GM18520 (cell line): Measurements from ENCODE around the gene FGF19.

Source experiments
- ATAC-seq: cut with Tn5 transposase; IDR thresholded peaks from one replicate; pipeline ENCODE4 v1.9.1; 2021; ENCODE audit not compliant: unreplicated experiment

FGF19 gene

GRCh38 chr11:69657456-69657910, 46.3 kb downstream of the FGF19 start:
- ATAC-seq, result no peak

- no peak for ATAC-seq
Measured at GRCh38 chr11:69656536-69657455, 47.0 kb downstream of the FGF19 start.

- ATAC-seq, result no peak
Measured at GRCh38 chr11:69655479-69656428, 48.1 kb downstream of the FGF19 start.

DNA sequence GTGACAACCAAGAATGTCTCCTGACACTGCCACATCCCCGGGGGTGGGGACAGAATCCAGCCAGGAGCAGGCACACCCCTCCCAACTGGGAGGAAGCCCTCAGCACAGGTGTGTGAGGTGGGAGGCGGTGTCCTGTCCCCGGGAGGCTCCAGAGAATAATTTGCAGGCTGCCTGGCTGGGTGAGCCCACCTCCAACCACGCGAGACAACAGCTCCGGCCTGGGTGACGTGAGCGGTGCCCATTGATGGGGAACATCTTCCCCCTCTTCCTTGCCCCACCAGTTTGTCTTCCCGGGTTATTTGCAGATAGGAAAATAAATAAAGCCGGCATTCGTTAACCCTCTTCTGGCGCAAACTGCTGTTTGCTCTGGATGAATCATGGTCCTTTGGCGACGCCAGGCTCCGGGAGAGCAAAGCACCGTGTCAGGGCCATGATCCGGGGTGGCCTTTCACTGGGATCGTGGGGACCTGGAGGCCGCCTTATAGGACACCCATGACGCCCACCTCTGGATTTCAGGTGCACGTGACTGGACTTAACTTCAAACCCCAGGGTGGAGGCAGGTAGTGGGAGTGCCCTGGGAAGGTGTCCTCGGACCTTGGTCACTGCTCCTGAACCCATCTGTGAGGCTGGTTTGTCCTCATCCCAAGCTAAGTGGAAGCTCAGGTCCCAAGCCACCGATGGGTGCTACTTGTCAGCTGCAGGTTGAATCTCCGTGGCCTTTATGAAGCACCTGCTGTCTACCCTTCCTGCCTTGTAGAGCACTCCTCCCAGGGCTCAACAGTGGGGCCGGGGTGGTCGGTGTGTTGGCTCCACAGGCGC, 49.0 kb downstream of the FGF19 start:
- no peak for ATAC-seq

DNA sequence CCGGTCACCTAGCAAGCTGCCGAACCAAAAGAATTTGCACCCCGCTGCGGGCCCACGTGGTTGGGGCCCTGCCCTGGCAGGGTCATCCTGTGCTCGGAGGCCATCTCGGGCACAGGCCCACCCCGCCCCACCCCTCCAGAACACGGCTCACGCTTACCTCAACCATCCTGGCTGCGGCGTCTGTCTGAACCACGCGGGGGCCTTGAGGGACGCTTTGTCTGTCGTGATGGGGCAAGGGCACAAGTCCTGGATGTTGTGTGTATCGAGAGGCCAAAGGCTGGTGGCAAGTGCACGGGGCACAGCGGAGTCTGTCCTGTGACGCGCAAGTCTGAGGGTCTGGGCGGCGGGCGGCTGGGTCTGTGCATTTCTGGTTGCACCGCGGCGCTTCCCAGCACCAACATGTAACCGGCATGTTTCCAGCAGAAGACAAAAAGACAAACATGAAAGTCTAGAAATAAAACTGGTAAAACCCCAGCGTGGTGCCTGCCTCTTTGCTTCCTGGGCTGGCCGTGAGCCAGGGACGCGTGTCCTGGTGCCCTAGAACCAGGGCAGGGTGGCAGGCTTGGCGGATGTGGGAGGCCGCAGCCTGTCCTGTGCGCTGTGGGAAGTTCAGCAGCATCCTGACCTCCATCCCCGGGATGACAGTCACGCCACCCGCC, 49.7 kb downstream of the FGF19 start:
- ATAC-seq, result no peak

DNA sequence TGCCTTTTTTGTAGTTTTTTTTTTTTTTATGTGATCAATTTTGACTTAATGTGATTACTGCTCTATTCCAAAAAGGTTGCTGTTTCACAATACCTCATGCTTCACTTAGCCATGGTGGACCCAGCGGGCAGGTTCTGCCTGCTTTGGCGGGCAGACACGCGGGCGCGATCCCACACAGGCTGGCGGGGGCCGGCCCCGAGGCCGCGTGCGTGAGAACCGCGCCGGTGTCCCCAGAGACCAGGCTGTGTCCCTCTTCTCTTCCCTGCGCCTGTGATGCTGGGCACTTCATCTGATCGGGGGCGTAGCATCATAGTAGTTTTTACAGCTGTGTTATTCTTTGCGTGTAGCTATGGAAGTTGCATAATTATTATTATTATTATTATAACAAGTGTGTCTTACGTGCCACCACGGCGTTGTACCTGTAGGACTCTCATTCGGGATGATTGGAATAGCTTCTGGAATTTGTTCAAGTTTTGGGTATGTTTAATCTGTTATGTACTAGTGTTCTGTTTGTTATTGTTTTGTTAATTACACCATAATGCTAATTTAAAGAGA, 50.3 kb downstream of the FGF19 start:
- no peak for ATAC-seq

GRCh38 chr11:69652999-69653398, 50.8 kb downstream of the FGF19 start:
- ATAC-seq, result no peak

GRCh38 chr11:69651834-69652620, 51.8 kb downstream of the FGF19 start:
- no peak for ATAC-seq

DNA sequence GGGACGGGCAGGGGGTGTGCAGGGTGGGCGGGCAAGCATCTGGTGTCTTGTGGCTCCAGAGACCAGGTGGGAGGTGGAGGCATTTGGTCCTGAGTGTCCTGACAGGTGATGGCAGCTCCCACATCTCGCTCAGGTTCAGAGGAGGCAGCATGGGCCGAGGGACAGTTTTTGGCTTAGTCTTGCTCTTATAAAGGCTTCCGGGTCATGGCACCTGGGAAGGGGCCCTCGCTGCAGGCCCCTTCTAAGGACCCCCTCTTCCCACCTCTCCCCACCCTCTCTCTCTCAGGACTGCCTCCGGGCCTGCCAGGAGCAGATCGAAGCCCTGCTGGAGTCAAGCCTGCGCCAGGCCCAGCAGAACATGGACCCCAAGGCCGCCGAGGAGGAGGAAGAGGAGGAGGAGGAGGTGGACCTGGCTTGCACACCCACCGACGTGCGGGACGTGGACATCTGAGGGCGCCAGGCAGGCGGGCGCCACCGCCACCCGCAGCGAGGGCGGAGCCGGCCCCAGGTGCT, 52.9 kb downstream of the FGF19 start:
- no peak for ATAC-seq

GRCh38 chr11:69650081-69650831, 53.6 kb downstream of the FGF19 start:
- no peak for ATAC-seq

- ATAC-seq, result no peak
Measured at GRCh38 chr11:69649576-69649900, 54.3 kb downstream of the FGF19 start.

GRCh38 chr11:69648679-69649575, 54.9 kb downstream of the FGF19 start:
- no peak for ATAC-seq
